Liver (tissue), 3 donors: Measurements from ENCODE around the gene AKNAD1.

ENCODE experiments used
- CTCF ChIP-seq: fragments of 150-350 bp; IDR thresholded peaks from 2 replicates; pipeline ENCODE4 v1.5.1; 2017; ENCODE audit warnings: improper control_type of control experiment, low read depth, low read length; ENCODE audit not compliant: missing input control
- JUND ChIP-seq, 2 donors: IDR thresholded peaks; 2 replicates each; pipeline ENCODE4 v1.6.1; 2016; ENCODE audit warnings: antibody characterized with exemption in 2 of 2
- NR2F2 ChIP-seq: IDR thresholded peaks from 2 replicates; pipeline ENCODE4 v1.6.1; 2016; ENCODE audit warnings: antibody characterized with exemption
- RAD21 ChIP-seq, 2 donors: IDR thresholded peaks; 2 replicates each; pipeline ENCODE4 v1.6.1; 2016; ENCODE audit warnings: antibody characterized with exemption in 2 of 2, mild to moderate bottlenecking in 2 of 2
- TAF1 ChIP-seq: conservative IDR thresholded peaks from 2 replicates; pipeline ENCODE4 v1.6.1; 2016; ENCODE audit warnings: antibody characterized with exemption, mild to moderate bottlenecking
- TF ChIP-seq, protein P1 (sequence below): IDR thresholded peaks from 2 replicates; pipeline ENCODE4 v1.6.1; 2016; ENCODE audit warnings: antibody characterized with exemption
- donor health status: healthy.
- donor health status: healthy.

GRCh38 chr1:108847494-108847893 lies 9.4 kb downstream of the AKNAD1 start:
- TF ChIP-seq, protein P1, sequence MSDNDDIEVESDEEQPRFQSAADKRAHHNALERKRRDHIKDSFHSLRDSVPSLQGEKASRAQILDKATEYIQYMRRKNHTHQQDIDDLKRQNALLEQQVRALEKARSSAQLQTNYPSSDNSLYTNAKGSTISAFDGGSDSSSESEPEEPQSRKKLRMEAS, result no peak
- TF ChIP-seq CTCF, result no peak
- no peak for TF ChIP-seq TAF1
- TF ChIP-seq RAD21 (IDR thresholded peaks at IDR 0.05), result no peak
- no peak for TF ChIP-seq JUND (IDR thresholded peaks at IDR 0.05)
- no peak for TF ChIP-seq NR2F2
